Measurements from ENCODE around the gene RAET1G.

- TF ChIP-seq CTCF (IDR thresholded peaks at IDR 0.05) (no peak), EP300 (IDR thresholded peaks at IDR 0.05) (no peak)
These were observed 27.5 kb upstream of the RAET1G start for GRCh38 chr6:149950423-149950822.

All from tibial nerve (tissue), 4 donors.